CD4-positive, alpha-beta T cell treated with Interleukin-12 subunit alpha and Interleukin-12 subunit beta, for 1 hour (primary cell): Measurements from ENCODE around the gene L1TD1.
"Not testable (repeated sequence)": the region's sequence is repeated elsewhere in the genome, so short reads cannot be mapped to it uniquely, and the experiment has no call there.

Experiments
- DNase-seq: peaks from one replicate; pipeline ENCODE4 v3.0.0-alpha.2; 2020

L1TD1 gene

DNA sequence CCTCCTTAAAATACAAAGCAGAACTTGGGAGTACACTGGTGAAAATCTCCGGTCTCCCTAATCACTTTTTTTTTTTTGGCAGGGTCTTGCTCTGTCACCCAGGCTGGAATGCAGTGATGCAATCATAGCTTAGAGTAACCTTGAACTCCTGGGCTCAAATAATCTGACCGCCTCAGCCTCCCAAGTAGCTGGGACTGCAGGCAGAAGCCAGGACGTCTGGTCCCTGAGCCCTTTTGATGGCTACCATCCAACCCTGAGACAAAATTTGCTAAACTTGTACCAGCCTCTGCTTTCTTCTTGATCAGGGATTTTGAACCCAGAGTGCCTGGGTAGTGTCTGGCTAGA, 4.1 kb downstream of the L1TD1 start:
- DNase-seq, result no peak

DNA sequence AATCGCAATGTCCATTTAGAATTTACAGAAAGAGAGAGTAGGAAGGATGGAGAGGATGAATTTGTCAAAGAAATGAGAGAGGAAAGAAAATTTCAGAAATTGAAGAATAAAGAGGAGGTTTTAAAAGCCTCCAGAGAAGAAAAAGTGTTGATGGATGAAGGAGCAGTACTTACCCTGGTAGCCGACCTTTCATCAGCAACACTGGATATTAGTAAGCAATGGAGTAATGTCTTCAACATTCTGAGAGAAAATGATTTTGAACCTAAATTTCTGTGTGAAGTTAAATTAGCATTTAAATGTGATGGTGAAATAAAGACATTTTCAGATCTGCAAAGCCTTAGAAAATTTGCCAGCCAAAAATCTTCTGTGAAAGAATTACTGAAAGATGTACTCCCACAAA, 12.5 kb downstream of the L1TD1 start:
- no peak for DNase-seq

DNA sequence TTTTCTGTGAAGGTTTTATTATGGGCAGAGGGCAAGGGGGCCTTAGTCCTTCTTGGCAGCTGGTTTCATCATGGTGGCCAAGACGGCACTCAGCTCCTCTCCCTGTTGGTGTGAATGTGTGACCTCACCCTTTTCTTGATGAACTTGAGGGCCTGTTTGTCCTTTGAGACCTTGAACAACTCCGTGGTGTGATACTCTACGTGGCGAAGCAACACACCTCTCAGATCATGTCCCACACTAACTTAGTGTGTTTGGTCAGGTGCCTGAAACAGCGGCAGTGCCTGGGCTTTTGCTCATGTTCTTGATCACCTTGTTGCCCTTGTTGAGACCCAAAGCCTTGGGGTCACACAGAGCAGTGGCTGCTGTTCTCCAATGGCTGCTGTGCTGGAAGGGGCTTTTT, 13.4 kb downstream of the L1TD1 start:
- no peak for DNase-seq

DNA sequence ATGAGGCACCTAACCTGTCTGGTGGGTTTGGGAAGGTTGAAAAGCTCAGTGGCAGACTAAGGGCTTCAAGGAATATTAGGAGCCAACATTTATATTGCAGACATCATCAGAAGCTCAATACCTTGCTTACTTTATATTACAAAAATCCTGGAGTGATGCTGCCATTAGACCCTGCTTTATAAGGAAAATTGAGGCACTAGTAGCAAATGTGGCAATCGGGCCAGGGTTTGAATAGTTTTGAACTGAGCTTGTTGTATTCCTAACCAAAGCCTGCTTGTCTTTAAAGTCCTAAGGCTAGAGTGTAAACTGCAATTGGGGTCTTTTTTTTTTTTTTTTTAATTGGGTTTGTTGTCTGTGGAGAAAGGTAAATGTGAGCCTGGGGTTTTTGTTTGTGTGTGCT, 14.3 kb downstream of the L1TD1 start:
- DNase-seq, result no peak

DNA sequence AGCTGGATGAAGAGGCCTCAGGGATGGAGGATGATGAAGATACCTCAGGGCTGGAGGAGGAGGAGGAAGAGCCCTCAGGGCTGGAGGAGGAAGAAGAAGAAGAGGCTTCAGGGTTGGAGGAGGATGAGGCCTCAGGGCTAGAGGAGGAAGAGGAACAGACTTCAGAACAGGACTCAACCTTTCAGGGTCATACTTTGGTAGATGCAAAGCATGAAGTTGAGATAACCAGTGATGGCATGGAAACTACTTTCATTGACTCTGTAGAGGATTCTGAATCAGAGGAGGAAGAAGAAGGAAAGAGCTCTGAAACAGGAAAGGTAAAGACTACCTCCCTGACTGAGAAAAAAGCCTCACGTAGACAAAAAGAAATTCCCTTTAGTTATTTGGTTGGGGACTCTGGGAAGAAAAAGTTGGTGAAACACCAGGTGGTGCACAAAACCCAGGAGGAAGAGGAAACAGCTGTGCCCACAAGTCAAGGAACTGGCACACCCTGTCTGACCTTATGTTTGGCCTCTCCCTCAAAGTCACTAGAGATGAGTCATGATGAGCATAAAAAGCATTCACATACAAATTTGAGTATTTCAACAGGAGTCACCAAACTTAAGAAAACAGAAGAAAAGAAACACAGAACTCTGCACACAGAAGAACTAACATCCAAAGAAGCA, 15.4 kb downstream of the L1TD1 start:
- no peak for DNase-seq

DNA sequence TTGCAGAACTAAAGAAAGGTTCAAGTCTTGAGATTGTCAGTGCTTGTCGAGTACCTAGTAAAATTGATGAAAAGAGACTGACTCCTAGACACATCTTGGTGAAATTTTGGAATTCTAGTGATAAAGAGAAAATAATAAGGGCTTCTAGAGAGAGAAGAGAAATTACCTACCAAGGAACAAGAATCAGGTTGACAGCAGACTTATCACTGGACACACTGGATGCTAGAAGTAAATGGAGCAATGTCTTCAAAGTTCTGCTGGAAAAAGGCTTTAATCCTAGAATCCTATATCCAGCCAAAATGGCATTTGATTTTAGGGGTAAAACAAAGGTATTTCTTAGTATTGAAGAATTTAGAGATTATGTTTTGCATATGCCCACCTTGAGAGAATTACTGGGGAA, 16.3 kb downstream of the L1TD1 start:
- no peak for DNase-seq

DNA sequence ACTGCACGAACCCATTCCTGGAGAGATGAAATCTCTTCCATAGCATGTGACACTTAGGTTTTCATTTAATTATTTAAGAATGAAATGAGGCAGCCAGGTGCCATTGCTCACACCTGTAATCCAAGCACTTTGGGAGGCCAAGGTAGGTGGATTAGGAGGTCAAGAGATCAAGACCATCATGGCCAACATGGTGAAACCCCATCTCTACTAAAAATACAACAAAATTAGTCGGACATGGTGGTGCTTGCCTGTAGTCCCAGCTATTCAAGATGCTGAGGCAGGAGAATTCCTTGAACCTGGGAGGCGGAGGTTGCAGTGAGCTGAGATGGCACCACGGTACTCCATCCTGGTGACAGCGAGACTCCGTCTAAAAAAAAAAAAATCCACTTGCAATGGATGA, 17.8 kb downstream of the L1TD1 start:
- no peak for DNase-seq

DNA sequence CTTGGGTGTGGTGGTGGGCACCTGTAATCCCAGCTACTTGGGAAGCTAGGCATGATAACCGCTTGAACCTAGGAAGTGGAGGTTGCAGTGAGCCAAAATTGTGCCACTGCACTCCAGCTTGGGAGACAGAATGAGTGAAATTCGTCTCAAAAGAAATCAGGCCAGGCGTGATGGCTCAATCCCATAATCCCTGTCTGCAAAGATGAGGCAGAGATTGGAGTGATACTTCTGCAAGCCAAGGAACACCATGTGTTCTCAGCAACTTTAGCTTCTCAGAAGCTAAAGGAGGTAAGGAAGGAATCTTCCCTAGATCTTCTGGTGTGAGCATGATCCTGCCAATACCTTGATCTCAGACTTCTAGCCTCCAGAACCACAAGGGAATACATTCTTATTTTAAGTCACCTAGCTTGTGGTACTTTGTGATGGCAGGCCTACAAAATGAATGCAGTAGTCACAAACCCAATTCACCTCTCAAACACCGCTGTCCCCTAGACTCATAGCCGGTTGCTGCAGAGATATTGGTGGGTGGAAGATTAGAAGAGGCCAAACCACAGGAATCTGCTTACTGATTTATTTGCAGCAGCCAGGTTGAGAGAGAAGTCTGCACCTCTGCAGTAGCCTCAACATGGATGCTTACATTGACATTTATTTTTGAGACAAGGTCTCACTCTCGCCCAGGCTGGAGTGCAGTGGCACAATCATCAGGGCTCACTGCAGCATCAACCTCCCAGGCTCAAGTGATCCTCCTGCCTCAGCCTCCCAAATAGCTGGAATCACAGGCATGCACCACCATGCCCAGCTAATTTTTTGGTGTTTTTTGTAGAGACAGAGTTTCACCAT, 18.6 kb downstream of the L1TD1 start:
- no peak for DNase-seq

DNA sequence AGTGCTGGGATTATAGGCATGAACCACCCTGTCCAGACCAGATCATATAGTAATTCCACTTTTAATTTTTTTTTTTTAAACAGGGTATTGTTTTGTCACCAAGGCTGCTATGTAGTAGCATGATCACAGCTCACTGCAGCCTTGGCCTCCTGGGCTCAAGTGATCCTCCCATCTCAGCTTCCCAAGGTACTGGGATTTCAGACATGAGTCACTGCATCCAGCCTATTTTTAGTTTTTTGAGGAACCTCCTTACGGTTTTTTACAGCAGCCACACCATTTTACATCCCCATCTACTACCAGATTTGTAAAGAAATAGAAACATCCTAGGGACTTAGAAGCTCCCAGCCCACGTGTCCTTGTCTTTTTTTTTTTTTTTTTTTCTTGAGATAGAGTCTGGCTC, 24.0 kb downstream of the L1TD1 start:
- no peak for DNase-seq

DNA sequence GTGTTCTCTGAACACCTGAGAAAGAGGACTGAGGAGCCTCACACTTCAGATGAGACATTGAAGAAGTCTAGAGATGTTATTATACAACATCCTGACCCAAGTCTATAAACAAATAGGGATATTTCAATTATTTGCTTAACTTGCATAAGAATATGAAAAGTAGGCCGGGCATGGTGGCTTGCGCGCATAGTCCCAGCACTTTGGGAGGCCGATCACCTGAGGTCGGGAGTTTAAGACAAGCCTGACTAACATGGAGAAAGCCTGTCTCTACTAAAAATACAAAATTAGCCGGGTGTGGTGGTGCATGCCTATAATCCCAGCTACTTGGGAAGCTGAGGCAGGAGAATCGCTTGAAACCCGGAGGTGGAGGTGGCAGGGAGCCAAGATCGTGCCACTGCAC, 25.8 kb downstream of the L1TD1 start:
- DNase-seq, result not testable (repeated sequence)

DNA sequence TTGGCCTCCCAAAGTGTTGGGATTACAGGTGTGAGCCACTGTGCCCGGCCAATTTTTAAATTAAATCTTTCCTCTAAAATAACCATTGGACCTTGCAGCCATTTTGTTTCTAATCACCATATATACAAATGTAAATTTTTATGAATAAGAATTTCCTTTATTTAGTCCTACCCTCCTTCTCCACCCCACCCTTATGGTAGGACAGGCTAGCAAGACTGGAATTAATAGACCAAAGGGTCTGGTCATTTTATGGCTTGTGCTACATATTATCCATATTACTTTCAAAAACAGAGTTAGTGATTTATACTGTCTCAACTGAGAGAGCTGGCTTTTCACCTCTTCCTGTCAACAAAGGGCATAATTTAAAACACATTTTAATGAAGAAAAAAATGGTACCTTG, 26.5 kb downstream of the L1TD1 start:
- no peak for DNase-seq

DNA sequence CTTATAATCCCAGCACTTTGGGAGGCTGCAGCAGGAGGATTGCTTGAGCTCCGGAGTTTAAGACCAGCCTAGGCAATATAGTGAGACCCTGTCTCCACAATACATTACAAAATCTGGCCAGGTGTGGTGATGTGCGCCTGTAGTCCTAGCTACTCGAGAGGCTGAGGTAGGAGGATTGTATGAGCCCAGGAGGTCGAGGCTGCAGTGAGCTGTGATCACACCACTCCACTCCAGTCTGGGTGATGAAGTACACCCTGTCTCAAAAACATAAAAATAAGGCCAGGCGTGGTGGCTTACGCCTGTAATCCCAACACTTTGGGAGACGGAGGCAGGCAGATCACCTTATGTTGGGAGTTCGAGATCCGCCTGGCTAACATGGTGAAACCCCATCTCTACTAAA, 27.7 kb downstream of the L1TD1 start:
- DNase-seq, result no peak

DNA sequence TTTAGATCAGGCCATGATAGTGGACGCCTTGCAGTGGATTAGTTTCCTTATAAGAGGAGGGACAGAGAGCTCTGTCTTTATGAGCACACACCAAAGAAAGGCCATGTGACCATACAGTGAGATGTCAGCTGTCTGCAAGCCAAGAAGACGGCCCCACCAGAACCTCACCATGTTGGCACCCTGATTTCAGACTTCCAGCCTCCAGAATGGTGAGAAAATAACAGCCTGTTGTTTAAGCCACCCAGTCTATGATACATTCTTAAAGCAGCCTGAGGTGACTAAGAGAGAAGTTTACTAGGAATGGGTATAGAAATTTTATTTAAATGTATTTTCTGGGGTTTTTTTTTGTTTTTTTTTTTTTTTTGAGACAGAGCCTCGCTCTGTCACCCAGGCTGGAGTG, 29.5 kb downstream of the L1TD1 start:
- no peak for DNase-seq

DNA sequence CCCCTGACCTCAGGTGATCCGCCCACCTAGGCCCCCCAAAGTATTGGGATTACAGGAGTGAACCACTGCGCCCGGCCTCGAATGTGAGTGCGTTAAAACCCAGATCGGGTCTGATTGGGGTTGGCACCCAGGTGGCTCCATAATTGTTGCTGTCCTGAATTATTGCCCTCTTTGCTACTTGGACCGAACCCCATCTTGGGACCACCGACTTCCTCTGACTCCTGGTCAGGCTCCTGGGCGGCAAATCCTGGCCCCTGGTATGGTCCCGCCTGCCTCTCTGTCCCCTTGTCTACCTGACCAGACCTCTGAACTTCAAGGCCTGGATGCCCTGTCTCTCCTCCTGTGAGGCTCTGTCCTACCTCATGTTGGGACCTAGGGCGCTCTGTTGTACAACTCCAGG, 32.8 kb downstream of the L1TD1 start:
- no peak for DNase-seq

DNA sequence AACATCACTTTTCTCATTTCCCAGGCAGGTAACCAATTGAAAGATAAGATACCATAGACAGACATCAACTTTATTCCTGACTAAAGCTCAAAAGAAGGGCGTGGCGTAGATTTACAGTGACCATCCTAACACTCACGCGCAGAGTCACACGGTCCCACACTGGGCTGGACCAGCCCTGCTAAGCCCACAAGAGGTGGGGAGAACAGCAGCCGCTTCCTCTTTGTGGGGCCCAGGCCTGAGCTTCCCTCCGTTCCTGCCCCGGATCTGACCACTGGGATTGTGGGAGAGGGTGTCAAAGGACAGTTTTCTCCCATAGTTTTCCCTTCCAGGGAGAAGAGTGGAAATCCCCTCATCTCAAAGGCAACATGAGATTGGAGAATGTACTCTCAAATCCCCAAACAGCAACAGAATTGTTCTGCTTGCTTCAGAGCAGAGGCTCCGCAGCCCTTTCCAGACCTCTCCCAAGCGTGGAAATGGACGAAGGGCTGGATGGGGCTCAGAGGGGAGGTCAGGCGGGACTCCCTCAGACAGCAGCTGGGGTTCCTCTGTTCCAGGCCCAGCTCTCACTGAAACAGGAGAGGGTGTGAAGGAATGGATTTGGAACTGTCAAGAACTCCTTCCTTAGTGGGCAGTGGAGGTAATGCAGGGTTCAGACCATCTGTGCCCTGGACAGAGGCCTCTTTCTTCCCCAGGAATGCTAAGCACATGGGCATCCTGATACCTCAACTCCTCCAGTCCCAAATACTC, 33.7 kb downstream of the L1TD1 start:
- no peak for DNase-seq

DNA sequence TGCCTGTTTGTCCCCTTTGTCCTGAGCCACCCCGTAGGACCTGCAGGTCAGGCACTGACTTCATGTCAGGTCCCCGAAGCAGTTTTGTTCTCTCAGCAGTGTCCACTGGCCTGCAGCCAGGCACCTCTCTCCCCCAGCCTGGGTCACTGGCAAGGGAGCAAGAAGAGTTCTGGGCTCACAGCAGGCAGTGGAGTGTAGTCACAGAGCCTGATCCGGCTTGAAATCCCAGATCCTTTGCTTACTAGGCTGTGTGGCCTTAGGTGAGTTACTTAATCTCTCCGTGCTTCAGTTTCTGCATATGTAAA, 34.2 kb downstream of the L1TD1 start:
- DNase-seq, result no peak

DNA sequence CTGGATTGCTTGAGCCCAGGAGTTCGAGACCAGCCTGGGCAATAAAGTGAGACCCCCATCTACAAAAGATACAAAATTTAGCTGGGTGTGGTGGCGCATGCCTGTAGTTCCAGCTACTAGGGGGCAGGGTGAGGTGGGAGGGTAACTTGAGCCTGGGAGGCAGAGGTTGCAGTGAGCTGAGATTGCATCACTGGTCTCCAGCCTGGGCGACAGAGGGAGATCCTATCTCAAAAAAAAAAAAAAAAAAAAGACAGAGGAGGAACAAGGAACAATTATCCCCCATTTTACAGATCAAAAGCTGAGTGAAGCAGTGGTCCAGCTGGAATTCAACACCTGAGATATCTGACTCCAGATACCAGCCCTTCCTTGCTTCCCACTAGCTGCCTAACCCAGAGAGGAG, 34.8 kb downstream of the L1TD1 start:
- no peak for DNase-seq

DNA sequence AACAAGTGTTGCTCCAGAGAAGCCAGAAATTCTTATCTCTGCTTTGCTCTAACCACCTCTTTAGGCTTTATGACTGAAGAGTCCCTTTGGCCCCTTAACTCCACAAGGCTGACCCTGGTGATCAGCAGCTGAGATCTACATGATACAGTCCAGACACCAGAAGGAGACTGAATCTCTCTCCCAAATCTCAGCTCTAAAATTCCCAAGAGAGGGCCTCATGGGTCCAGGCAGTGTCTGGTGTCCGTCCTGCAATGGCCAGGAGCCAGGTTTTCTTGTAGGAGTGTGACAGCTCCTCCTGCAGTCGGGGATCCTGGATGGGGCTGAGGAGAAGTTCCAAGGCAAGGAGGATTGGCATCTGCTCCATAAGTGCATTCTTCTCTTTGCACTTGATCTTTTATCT, 35.3 kb downstream of the L1TD1 start:
- no peak for DNase-seq

DNA sequence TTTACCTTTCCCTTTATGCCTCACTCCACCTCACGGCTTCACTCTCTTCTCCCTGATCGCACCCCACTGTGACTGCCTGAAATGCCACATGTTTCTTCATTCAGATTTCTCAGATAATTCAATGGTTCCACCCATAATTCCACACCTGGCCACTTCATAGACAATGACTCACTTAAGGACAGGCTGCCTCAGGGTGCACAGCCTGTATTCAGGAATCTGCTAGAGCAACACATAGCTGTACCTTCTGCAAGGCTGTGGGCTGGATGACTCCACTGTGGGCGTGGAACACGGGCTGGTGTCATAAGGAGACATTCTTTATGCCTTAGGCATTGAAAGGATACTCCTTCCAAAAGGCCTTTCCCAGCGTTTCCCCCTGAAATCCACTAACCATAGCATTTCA, 36.1 kb downstream of the L1TD1 start:
- DNase-seq, result no peak

DNA sequence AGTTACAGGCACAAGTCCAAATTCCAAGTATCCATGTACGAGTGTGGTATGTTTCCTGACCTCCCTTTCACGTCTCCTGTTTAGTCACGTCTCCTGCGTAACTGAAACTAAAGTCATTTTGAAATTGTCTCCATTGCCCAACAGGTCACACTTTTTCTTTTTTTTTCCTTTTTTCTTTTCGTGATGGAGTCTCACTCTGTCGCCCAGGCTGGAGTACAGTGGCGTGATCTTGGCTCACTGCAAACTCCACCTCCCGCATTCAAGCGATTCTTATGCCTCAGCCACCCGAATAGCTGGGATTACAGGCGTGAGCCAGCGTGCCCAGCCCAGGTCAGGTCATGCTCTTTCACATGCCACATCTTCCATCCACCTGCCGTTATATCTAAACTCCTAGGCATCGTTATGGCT, 38.2 kb downstream of the L1TD1 start:
- no peak for DNase-seq

DNA sequence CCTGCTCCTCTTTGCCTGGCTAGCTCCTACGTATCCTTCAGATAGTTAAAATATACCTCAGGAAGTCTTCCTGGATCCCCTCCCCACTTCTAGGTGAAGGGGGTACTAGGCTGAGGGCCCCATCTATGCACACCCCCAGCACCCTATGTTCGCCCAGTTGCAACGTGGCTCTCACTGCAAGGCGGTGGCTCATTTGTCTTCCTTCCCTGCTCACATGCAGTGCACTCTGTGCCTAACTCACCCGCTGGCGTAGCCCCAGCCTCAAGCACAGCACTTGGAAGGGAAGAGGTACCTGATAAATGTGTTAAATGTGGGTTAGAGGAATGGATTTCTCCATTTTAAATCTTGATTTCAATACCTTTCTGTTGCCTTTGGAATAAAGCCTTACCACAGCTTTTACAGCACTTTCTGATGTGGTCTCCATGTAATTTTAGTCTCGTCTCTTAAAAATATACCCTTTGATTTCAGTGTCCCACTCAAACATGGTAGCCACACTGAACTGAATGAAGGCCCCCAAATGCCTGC, 39.3 kb downstream of the L1TD1 start:
- no peak for DNase-seq

DNA sequence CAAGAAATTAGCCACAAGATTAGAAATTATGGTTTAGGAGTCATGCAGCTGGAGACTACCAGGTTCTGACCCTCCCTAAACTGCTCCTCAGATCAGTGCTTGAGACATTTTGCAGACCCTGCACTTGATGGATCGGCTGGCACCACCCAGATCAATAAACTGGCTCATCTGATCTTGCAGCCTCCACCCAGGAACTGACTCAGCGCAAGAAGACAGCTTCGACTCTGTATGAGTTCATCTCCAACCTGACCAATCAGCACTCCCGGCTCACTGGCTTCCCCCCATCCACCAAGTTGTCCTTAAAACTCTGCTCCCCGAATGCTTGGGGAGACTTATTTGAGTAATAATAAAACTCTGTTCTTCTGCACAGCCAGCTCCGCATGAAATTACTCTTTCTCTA, 40.0 kb downstream of the L1TD1 start:
- DNase-seq, result no peak

DNA sequence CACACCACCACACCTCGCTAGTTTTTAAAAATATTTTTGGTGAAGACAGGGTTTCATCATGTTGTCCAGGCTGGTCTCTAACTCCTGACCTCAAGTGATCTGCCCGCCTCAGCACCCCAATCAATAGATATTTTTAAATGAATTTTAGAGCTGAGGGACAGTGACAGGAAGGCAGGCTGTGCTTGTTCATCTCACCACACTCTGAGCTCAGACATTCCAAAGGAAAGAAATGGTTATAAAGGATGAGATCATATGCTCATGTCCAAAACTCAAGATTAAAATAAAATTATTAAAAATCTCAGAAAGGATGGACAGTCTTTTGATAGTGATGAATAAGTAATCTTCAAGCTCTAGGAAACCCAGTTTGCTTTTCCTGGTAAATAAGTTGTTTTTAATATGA, 40.9 kb downstream of the L1TD1 start:
- DNase-seq, result no peak

DNA sequence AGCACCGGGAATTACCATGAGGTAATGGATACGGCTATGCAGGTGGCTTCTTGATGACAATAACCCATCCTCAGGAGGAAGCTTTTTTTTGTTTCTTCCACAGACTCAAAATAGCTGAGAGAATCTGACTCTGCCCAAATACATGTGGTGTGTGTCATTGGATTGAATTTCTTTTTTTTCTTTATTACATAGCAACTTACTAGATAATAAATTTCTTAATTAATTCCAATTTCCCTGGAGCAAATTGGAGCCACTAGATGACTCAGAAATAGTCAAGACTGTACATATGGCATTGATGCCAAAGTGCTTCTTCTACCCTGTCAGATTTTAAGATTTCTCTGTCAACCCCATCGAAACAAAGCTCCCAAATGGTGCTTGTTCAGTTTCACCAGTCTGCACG, 42.7 kb downstream of the L1TD1 start:
- no peak for DNase-seq
